ENCODE data around the gene CTNND2.

GRCh38 chr5:10988622-10989021 lies 915.6 kb downstream of the CTNND2 start:
- TF ChIP-seq, protein P1, sequence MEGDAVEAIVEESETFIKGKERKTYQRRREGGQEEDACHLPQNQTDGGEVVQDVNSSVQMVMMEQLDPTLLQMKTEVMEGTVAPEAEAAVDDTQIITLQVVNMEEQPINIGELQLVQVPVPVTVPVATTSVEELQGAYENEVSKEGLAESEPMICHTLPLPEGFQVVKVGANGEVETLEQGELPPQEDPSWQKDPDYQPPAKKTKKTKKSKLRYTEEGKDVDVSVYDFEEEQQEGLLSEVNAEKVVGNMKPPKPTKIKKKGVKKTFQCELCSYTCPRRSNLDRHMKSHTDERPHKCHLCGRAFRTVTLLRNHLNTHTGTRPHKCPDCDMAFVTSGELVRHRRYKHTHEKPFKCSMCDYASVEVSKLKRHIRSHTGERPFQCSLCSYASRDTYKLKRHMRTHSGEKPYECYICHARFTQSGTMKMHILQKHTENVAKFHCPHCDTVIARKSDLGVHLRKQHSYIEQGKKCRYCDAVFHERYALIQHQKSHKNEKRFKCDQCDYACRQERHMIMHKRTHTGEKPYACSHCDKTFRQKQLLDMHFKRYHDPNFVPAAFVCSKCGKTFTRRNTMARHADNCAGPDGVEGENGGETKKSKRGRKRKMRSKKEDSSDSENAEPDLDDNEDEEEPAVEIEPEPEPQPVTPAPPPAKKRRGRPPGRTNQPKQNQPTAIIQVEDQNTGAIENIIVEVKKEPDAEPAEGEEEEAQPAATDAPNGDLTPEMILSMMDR (IDR thresholded peaks at IDR 0.05) = no peak
- TF ChIP-seq POLR2A (IDR thresholded peaks at IDR 0.05) = no peak

Data from thyroid gland (tissue), 4 donors.